ENCODE results near the gene FAAP100. TPM values are rescaled to one million over a fixed set of nuclear protein-coding genes. Genes with fewer than 3 reads are reported as not detected.

Gene FAAP100
- polyA plus RNA-seq, 1 donor (not counting 4 experiments of a cell fraction or from before 2014, with no cell fraction given), result 3.8 TPM

- Histone ChIP-seq H3K4me1 (ENCODE audit: control insufficient read depth, extremely low read depth, insufficient read depth, low read length) (no peaks in the 10 kb centered on the region), H3K4me2 (ENCODE audit: control insufficient read depth, extremely low read depth, insufficient read depth, low read depth, low read length) (no peak overlapping the region), H3K9me1 (ENCODE audit: control insufficient read depth, extremely low read depth, insufficient read depth, low read length) (no peaks in the 10 kb centered on the region), H3K4me3 (ENCODE audit: control insufficient read depth in 2 of 3, extremely low read depth in 1 of 3, insufficient read depth in 2 of 3, low read depth in 1 of 3, low read length in 3 of 3) (no peak overlapping the region), H4K20me1 (ENCODE audit: control insufficient read depth, extremely low read depth, insufficient read depth, low read length) (peaks cover 3% of the 10 kb centered on the region), H2AFZ (ENCODE audit: control insufficient read depth, low read length) (no peak overlapping the region), H3K27ac (ENCODE audit: control insufficient read depth, insufficient read depth, low read length) (no peak overlapping the region), H3K9me3 (ENCODE audit: control insufficient read depth, low read depth, low read length) (peaks cover 2% of the 10 kb centered on the region), H3K27me3 (ENCODE audit: control insufficient read depth, extremely low read depth, insufficient read depth, low read length) (peaks cover 60% of the 10 kb centered on the region), H3K36me3 (ENCODE audit: control insufficient read depth in 2 of 2, extremely low read depth in 1 of 2, insufficient read depth in 2 of 2, low read length in 2 of 2) (no peaks in the 10 kb centered on the region), H3K79me2 (ENCODE audit: control insufficient read depth, insufficient read depth, low read length) (no peaks in the 10 kb centered on the region), H3K9ac (ENCODE audit: control insufficient read depth, extremely low read depth, insufficient read depth, low read length) (no peak overlapping the region)
- TF ChIP-seq, protein P1, sequence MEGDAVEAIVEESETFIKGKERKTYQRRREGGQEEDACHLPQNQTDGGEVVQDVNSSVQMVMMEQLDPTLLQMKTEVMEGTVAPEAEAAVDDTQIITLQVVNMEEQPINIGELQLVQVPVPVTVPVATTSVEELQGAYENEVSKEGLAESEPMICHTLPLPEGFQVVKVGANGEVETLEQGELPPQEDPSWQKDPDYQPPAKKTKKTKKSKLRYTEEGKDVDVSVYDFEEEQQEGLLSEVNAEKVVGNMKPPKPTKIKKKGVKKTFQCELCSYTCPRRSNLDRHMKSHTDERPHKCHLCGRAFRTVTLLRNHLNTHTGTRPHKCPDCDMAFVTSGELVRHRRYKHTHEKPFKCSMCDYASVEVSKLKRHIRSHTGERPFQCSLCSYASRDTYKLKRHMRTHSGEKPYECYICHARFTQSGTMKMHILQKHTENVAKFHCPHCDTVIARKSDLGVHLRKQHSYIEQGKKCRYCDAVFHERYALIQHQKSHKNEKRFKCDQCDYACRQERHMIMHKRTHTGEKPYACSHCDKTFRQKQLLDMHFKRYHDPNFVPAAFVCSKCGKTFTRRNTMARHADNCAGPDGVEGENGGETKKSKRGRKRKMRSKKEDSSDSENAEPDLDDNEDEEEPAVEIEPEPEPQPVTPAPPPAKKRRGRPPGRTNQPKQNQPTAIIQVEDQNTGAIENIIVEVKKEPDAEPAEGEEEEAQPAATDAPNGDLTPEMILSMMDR (optimal IDR thresholded peaks at IDR 0.05 in 1 of 3, IDR thresholded peaks at IDR 0.05 in 1 of 3, conservative IDR thresholded peaks at IDR 0.05 in 1 of 3; ENCODE audit: extremely low read depth in 1 of 3, insufficient read depth in 2 of 3, low read length in 3 of 3), result no peak
- TF ChIP-seq EZH2 (IDR thresholded peaks at IDR 0.05; ENCODE audit: low read length), result no peak
- FAIRE-seq (no peak), DNase-seq (ENCODE audit: low read depth, low spot score) (no peak)
- dilution Hi-C loops (cut with MboI; ENCODE audit: extremely low pct_ligation_motif_present, low sequenced_read_pairs), result no loop called here
Measured at GRCh38 chr17:81526662-81527571, 25.2 kb downstream of the FAAP100 start.

DNA sequence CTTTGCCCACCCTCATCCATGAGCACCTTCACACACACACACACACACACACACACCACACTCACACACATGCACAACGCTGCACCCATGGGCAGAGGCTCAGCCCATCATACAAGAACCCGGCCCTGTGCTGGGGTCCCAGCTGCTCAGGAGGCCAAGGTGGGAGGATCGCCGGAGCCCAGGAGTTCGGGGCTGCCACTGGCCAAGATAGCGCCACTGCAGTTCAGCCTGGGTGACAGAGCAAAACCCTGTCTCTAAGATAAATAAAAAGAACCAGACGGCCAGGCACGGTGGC is 27.3 kb downstream of the FAAP100 start:
- H3K4me1 ChIP-seq (ENCODE audit: control insufficient read depth, extremely low read depth, insufficient read depth, low read length), result no peaks in the 10 kb centered on the region
- FAIRE-seq, result no peak
- H3K9me1 ChIP-seq (ENCODE audit: control insufficient read depth, extremely low read depth, insufficient read depth, low read length), result no peaks in the 10 kb centered on the region
- H3K27ac ChIP-seq (ENCODE audit: control insufficient read depth, insufficient read depth, low read length), result no peak overlapping the region
- H3K9me3 ChIP-seq (ENCODE audit: control insufficient read depth, low read depth, low read length), result no peaks in the 10 kb centered on the region
- H3K9ac ChIP-seq (ENCODE audit: control insufficient read depth, extremely low read depth, insufficient read depth, low read length), result no peak overlapping the region
- H3K27me3 ChIP-seq (ENCODE audit: control insufficient read depth, extremely low read depth, insufficient read depth, low read length), result peaks cover 59% of the 10 kb centered on the region
- H3K79me2 ChIP-seq (ENCODE audit: control insufficient read depth, insufficient read depth, low read length), result no peaks in the 10 kb centered on the region
- dilution Hi-C loops (cut with MboI; ENCODE audit: extremely low pct_ligation_motif_present, low sequenced_read_pairs), result no loop called here
- H3K4me3 ChIP-seq (ENCODE audit: control insufficient read depth in 2 of 3, extremely low read depth in 1 of 3, insufficient read depth in 2 of 3, low read depth in 1 of 3, low read length in 3 of 3), result no peak overlapping the region
- no peak overlapping the region for H3K4me2 ChIP-seq (ENCODE audit: control insufficient read depth, extremely low read depth, insufficient read depth, low read depth, low read length)
- DNase-seq (ENCODE audit: low read depth, low spot score), result no peak
- no peak overlapping the region for H2AFZ ChIP-seq (ENCODE audit: control insufficient read depth, low read length)
- H3K36me3 ChIP-seq (ENCODE audit: control insufficient read depth in 2 of 2, extremely low read depth in 1 of 2, insufficient read depth in 2 of 2, low read length in 2 of 2), result no peaks in the 10 kb centered on the region
- no peak for TF ChIP-seq EZH2 (IDR thresholded peaks at IDR 0.05; ENCODE audit: low read length)
- TF ChIP-seq, protein P1 (optimal IDR thresholded peaks at IDR 0.05 in 1 of 3, IDR thresholded peaks at IDR 0.05 in 1 of 3, conservative IDR thresholded peaks at IDR 0.05 in 1 of 3; ENCODE audit: extremely low read depth in 1 of 3, insufficient read depth in 2 of 3, low read length in 3 of 3), result no peak
- peaks cover 3% of the 10 kb centered on the region for H4K20me1 ChIP-seq (ENCODE audit: control insufficient read depth, extremely low read depth, insufficient read depth, low read length)
